GM23338 (cell line): Measurements from ENCODE around the gene CHST14. TPM values are rescaled to one million over a fixed set of nuclear protein-coding genes. Genes with fewer than 3 reads are reported as not detected.

Source experiments
- ATAC-seq: fragments of 200-7000 bp; cut with Tn5 transposase; 3 replicates; pipeline ENCODE4 v1.9.1; 2020
- DNase-seq: peaks from one replicate; pipeline ENCODE4 v3.0.0-alpha.2; 2015; ENCODE audit warnings: low spot score
- H2AFZ ChIP-seq: fragments of 200-600 bp; sonication (generic); 2 replicates; pipeline ENCODE4 v1.8.0; 2016; ENCODE audit warnings: antibody characterized with exemption, mild to moderate bottlenecking, moderate library complexity
- H3F3A ChIP-seq: fragments of 200-600 bp; sonication (generic); replicated peaks from 2 replicates; pipeline ENCODE4 v1.8.0; 2017; ENCODE audit warnings: antibody characterized with exemption, mixed run types, low read depth
- H3K27ac ChIP-seq: fragments of 200-600 bp; sonication (generic); 2 replicates; pipeline ENCODE4 v1.6.1; 2016; ENCODE audit warnings: low read depth
- H3K27me3 ChIP-seq: fragments of 200-600 bp; sonication (generic); 2 replicates; pipeline ENCODE4 v1.8.0; 2016; ENCODE audit warnings: mild to moderate bottlenecking, mixed run types, moderate library complexity; ENCODE audit not compliant: insufficient read depth
- H3K36me3 ChIP-seq: fragments of 200-600 bp; sonication (generic); 2 replicates; pipeline ENCODE4 v1.8.0; 2016; ENCODE audit warnings: mild to moderate bottlenecking; ENCODE audit not compliant: insufficient read depth
- H3K4me1 ChIP-seq: fragments of 200-600 bp; sonication (generic); 2 replicates; pipeline ENCODE4 v1.8.0; 2016; ENCODE audit warnings: mild to moderate bottlenecking, moderate library complexity; ENCODE audit not compliant: insufficient read depth
- H3K4me2 ChIP-seq: fragments of 200-600 bp; sonication (generic); 2 replicates; pipeline ENCODE4 v1.7.1; 2017; ENCODE audit warnings: mixed run types
- H3K4me3 ChIP-seq: fragments of 200-600 bp; sonication (generic); 2 replicates; pipeline ENCODE4 v1.6.1; 2016; ENCODE audit warnings: mixed run types
- H3K79me2 ChIP-seq: fragments of 200-600 bp; sonication (generic); replicated peaks from 2 replicates; pipeline ENCODE4 v1.8.0; 2017; ENCODE audit warnings: mild to moderate bottlenecking; ENCODE audit not compliant: insufficient read depth
- H3K9me2 ChIP-seq: fragments of 200-600 bp; sonication (generic); 2 replicates; pipeline ENCODE4 v1.8.0; 2017; ENCODE audit not compliant: insufficient read depth
- H4K20me1 ChIP-seq: fragments of 200-600 bp; sonication (generic); replicated peaks from 2 replicates; pipeline ENCODE4 v1.8.0; 2017; ENCODE audit warnings: mild to moderate bottlenecking; ENCODE audit not compliant: insufficient read depth
- H3K27ac Mint-ChIP-seq: 2 replicates; pipeline ENCODE4 v1.8.0; 2020; ENCODE audit warnings: inconsistent platforms, mild to moderate bottlenecking, moderate library complexity, mixed read lengths
- H3K27me3 Mint-ChIP-seq: 3 replicates; pipeline ENCODE4 v1.8.0; 2022; ENCODE audit warnings: low read depth, mild to moderate bottlenecking, moderate library complexity, mixed read lengths, inconsistent platforms; ENCODE audit not compliant: insufficient read depth, poor library complexity
- H3K36me3 Mint-ChIP-seq: 3 replicates; pipeline ENCODE4 v1.8.0; 2021; ENCODE audit warnings: low read depth, mild to moderate bottlenecking, inconsistent platforms, moderate library complexity, mixed read lengths
- H3K4me1 Mint-ChIP-seq: 3 replicates; pipeline ENCODE4 v1.8.0; 2020; ENCODE audit warnings: mild to moderate bottlenecking, inconsistent platforms, mixed read lengths
- H3K4me3 Mint-ChIP-seq: 3 replicates; pipeline ENCODE4 v1.8.0; 2021; ENCODE audit warnings: moderate library complexity, mild to moderate bottlenecking, inconsistent platforms, mixed read lengths
- H3K9me3 Mint-ChIP-seq: 3 replicates; pipeline ENCODE4 v1.8.0; 2020; ENCODE audit warnings: moderate library complexity, mild to moderate bottlenecking, inconsistent platforms, mixed read lengths
- CREB1 ChIP-seq: fragments of 250-450 bp; sonication (Bioruptor Pico); IDR thresholded peaks from 2 replicates; pipeline ENCODE4 v1.5.0; 2020; ENCODE audit warnings: low read depth, mild to moderate bottlenecking, moderate library complexity
- CTCF ChIP-seq, 2 experiments: fragments of 200-600 bp in 1 of 2; sonication (generic) in 1 of 2; conservative IDR thresholded peaks; 2 replicates each; pipeline versions ENCODE4 v1.5.1 to v1.6.1; 2016 to 2017; ENCODE audit warnings: antibody characterized with exemption in 2 of 2, low read depth in 2 of 2, mild to moderate bottlenecking in 2 of 2, moderate library complexity in 1 of 2
- EZH2 ChIP-seq: fragments of 200-600 bp; sonication (generic); IDR thresholded peaks from one replicate; pipeline ENCODE4 v1.8.0; 2017; ENCODE audit warnings: antibody characterized with exemption, mild to moderate bottlenecking, low read depth; ENCODE audit not compliant: unreplicated experiment
- EZH2phosphoT487 ChIP-seq: fragments of 200-600 bp; sonication (generic); IDR thresholded peaks from one replicate; pipeline ENCODE4 v1.8.1; 2018; ENCODE audit warnings: antibody characterized with exemption; ENCODE audit not compliant: unreplicated experiment
- JUNB ChIP-seq: IDR thresholded peaks from one replicate; pipeline ENCODE4 v1.6.1; 2016; ENCODE audit warnings: antibody characterized with exemption; ENCODE audit not compliant: unreplicated experiment
- NANOG ChIP-seq: IDR thresholded peaks from 2 replicates; pipeline ENCODE4 v1.6.1; 2016; ENCODE audit warnings: antibody characterized with exemption, borderline replicate concordance
- POLR2AphosphoS5 ChIP-seq: IDR thresholded peaks from 2 replicates; pipeline ENCODE4 v1.6.1; 2016; ENCODE audit warnings: antibody characterized with exemption, low read depth
- STAT1 ChIP-seq: IDR thresholded peaks from one replicate; pipeline ENCODE4 v1.6.1; 2016; ENCODE audit warnings: antibody characterized with exemption; ENCODE audit not compliant: unreplicated experiment
- ZNF114 ChIP-seq: fragments of 250-450 bp; sonication (Bioruptor Pico); IDR thresholded peaks from 2 replicates; pipeline ENCODE4 v1.5.0; 2020; ENCODE audit warnings: mild to moderate bottlenecking, moderate library complexity
- ZNF331 ChIP-seq: fragments of 250-450 bp; sonication (Bioruptor Pico); IDR thresholded peaks from 2 replicates; pipeline ENCODE4 v1.5.0; 2020; ENCODE audit warnings: low read depth, mild to moderate bottlenecking, moderate library complexity
- ZNF462 ChIP-seq: fragments of 250-450 bp; sonication (Bioruptor Pico); IDR thresholded peaks from 2 replicates; pipeline ENCODE4 v1.5.0; 2020; ENCODE audit warnings: mild to moderate bottlenecking, moderate library complexity
- polyA plus RNA-seq: library from polyadenylated mRNA; unstranded; fragments of >200 nt; fragmentation: Nextera tagmentation; extraction: Ambion mirVana; gene quantifications from 2 replicates; pipeline ENCODE4 v1.2.1, GENCODE V29; 2016
- total RNA-seq: library from RNA; depleted of rRNA; stranded (reverse); fragments of >200 nt; shearing (Covaris generic); gene quantifications from 2 replicates; pipeline ENCODE4 v1.2.3, GENCODE V29; 2014
- TF ChIP-seq, protein P1 (sequence below): IDR thresholded peaks from one replicate; pipeline ENCODE4 v1.6.1; 2018; ENCODE audit warnings: antibody characterized with exemption; ENCODE audit not compliant: unreplicated experiment
- TF ChIP-seq, protein P2 (sequence below): IDR thresholded peaks from 2 replicates; pipeline ENCODE4 v1.6.1; 2016; ENCODE audit warnings: antibody characterized with exemption

Gene CHST14
- total and polyA plus RNA-seq, 2 experiments from 2014 or later, result 8.4 to 15.6 TPM

DNA sequence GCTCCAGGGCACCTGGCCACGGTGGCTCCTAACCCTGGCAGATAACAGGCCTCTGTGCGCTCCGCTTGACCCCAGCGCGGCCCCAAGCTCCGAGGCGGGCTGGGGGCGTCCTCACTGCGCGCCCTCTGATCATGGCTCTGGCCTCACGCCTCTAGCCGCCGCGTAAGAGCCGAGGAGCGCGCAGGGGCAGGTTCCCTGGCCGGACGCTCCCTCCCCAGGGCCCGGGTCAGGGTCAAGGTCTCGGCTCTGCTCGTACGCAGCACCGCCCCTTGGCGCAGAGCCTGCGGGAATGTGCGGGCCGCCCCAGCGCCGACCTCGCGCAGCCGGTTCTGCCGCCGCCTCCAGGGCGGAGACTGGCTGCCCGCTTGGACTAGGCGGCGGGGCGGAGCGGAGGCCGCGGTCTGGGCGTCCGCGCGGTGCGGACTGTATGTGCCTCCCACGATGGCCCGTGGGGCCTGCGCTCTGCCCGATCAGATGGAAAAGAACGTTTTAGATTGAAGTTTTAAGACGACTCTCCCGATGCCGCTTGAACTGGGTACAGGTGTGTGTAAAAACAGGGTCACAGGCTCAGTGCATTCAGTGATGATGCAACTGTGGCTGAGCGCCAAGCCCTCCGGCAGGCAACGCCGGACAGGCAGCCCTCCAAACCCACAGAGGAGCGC is 40.8 kb downstream of the CHST14 start:
- DNase-seq (peak; percentile 87), ATAC-seq (peak; percentile 89)
- Mint-ChIP-seq H3K36me3 (no peaks in the 10 kb centered on the region; the same call in 2 of the 3 replicates), H3K4me1 (peaks cover 17% of the 10 kb centered on the region), H3K9me3 (no peaks in the 10 kb centered on the region; the same call in 2 of the 3 replicates), H3K4me3 (peak overlapping the region; percentile 72), H3K27me3 (peaks cover 29% of the 10 kb centered on the region), H3K27ac (no peak overlapping the region)
- Histone ChIP-seq H3F3A (peaks cover 5% of the 10 kb centered on the region), H4K20me1 (no peaks in the 10 kb centered on the region), H3K36me3 (no peaks in the 10 kb centered on the region), H3K4me1 (peaks cover 12% of the 10 kb centered on the region; the same call in 1 of the 2 replicates), H2AFZ (peak overlapping the region; percentile 97), H3K79me2 (no peaks in the 10 kb centered on the region), H3K9me2 (no peaks in the 10 kb centered on the region), H3K4me3 (peak overlapping the region; percentile 72), H3K27me3 (peaks cover 49% of the 10 kb centered on the region), H3K4me2 (peak overlapping the region; percentile 93), H3K27ac (no peak overlapping the region)
- TF ChIP-seq CTCF (conservative IDR thresholded peaks at IDR 0.05; ENCODE audit: low read depth in 2 of 2) (no peak), EZH2 (no peak), ZNF331 (no peak), POLR2AphosphoS5 (peak; percentile 76), JUNB (no peak), STAT1 (no peak), NANOG (no peak), EZH2phosphoT487 (no peak), CREB1 (CRISPR knock-in tag) (no peak; the same call in 1 of the 2 replicates), ZNF462 (CRISPR knock-in tag) (no peak), ZNF114 (no peak)
- TF ChIP-seq, protein P1, sequence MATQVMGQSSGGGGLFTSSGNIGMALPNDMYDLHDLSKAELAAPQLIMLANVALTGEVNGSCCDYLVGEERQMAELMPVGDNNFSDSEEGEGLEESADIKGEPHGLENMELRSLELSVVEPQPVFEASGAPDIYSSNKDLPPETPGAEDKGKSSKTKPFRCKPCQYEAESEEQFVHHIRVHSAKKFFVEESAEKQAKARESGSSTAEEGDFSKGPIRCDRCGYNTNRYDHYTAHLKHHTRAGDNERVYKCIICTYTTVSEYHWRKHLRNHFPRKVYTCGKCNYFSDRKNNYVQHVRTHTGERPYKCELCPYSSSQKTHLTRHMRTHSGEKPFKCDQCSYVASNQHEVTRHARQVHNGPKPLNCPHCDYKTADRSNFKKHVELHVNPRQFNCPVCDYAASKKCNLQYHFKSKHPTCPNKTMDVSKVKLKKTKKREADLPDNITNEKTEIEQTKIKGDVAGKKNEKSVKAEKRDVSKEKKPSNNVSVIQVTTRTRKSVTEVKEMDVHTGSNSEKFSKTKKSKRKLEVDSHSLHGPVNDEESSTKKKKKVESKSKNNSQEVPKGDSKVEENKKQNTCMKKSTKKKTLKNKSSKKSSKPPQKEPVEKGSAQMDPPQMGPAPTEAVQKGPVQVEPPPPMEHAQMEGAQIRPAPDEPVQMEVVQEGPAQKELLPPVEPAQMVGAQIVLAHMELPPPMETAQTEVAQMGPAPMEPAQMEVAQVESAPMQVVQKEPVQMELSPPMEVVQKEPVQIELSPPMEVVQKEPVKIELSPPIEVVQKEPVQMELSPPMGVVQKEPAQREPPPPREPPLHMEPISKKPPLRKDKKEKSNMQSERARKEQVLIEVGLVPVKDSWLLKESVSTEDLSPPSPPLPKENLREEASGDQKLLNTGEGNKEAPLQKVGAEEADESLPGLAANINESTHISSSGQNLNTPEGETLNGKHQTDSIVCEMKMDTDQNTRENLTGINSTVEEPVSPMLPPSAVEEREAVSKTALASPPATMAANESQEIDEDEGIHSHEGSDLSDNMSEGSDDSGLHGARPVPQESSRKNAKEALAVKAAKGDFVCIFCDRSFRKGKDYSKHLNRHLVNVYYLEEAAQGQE, result no peak
- TF ChIP-seq, protein P2, sequence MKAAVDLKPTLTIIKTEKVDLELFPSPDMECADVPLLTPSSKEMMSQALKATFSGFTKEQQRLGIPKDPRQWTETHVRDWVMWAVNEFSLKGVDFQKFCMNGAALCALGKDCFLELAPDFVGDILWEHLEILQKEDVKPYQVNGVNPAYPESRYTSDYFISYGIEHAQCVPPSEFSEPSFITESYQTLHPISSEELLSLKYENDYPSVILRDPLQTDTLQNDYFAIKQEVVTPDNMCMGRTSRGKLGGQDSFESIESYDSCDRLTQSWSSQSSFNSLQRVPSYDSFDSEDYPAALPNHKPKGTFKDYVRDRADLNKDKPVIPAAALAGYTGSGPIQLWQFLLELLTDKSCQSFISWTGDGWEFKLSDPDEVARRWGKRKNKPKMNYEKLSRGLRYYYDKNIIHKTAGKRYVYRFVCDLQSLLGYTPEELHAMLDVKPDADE, result 0 out of 2 replicates have a peak, but pooled peaks have one; percentile 6
